ENCODE results near the gene ENO2.

DNA sequence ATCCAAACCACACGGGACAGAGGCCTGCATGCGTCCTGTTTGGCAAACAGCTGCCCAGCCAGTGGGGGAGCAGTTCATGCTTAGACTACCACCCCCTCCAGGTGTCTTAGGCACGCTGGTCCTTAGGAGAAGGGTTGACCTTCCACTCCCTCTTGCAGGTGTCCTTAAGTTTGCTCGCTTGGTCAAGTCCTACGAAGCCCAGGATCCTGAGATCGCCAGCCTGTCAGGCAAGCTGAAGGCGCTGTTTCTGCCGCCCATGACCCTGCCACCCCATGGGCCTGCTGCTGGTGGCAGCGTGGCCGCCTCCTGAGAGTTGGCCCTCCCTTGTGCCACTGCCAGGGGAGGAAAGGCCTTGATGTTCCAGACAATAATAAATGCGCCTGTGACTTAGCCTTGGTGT lies 31.2 kb downstream of the ENO2 start:
- TF ChIP-seq, protein P1, sequence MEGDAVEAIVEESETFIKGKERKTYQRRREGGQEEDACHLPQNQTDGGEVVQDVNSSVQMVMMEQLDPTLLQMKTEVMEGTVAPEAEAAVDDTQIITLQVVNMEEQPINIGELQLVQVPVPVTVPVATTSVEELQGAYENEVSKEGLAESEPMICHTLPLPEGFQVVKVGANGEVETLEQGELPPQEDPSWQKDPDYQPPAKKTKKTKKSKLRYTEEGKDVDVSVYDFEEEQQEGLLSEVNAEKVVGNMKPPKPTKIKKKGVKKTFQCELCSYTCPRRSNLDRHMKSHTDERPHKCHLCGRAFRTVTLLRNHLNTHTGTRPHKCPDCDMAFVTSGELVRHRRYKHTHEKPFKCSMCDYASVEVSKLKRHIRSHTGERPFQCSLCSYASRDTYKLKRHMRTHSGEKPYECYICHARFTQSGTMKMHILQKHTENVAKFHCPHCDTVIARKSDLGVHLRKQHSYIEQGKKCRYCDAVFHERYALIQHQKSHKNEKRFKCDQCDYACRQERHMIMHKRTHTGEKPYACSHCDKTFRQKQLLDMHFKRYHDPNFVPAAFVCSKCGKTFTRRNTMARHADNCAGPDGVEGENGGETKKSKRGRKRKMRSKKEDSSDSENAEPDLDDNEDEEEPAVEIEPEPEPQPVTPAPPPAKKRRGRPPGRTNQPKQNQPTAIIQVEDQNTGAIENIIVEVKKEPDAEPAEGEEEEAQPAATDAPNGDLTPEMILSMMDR (IDR thresholded peaks at IDR 0.05; ENCODE audit: insufficient read depth, low read length) = no peak
- TF ChIP-seq POLR2AphosphoS5 (IDR thresholded peaks at IDR 0.05; ENCODE audit: low read depth) = no peak
- TF ChIP-seq, protein P2, sequence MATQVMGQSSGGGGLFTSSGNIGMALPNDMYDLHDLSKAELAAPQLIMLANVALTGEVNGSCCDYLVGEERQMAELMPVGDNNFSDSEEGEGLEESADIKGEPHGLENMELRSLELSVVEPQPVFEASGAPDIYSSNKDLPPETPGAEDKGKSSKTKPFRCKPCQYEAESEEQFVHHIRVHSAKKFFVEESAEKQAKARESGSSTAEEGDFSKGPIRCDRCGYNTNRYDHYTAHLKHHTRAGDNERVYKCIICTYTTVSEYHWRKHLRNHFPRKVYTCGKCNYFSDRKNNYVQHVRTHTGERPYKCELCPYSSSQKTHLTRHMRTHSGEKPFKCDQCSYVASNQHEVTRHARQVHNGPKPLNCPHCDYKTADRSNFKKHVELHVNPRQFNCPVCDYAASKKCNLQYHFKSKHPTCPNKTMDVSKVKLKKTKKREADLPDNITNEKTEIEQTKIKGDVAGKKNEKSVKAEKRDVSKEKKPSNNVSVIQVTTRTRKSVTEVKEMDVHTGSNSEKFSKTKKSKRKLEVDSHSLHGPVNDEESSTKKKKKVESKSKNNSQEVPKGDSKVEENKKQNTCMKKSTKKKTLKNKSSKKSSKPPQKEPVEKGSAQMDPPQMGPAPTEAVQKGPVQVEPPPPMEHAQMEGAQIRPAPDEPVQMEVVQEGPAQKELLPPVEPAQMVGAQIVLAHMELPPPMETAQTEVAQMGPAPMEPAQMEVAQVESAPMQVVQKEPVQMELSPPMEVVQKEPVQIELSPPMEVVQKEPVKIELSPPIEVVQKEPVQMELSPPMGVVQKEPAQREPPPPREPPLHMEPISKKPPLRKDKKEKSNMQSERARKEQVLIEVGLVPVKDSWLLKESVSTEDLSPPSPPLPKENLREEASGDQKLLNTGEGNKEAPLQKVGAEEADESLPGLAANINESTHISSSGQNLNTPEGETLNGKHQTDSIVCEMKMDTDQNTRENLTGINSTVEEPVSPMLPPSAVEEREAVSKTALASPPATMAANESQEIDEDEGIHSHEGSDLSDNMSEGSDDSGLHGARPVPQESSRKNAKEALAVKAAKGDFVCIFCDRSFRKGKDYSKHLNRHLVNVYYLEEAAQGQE (IDR thresholded peaks at IDR 0.05; ENCODE audit: insufficient replicate concordance, low read depth) = no peak
